GM18907 (cell line): ENCODE data around the gene AKT3.
A peak's percentile ranks its signal among the peaks of the same experiment; 100 is the strongest.
"Not testable (repeated sequence)": the region's sequence is repeated elsewhere in the genome, so short reads cannot be mapped to it uniquely, and the experiment has no call there.

Source experiments
- ATAC-seq: cut with Tn5 transposase; IDR thresholded peaks from one replicate; pipeline ENCODE4 v1.9.1; 2021; ENCODE audit warnings: mild to moderate bottlenecking, moderate library complexity; ENCODE audit not compliant: unreplicated experiment

AKT3 gene

DNA sequence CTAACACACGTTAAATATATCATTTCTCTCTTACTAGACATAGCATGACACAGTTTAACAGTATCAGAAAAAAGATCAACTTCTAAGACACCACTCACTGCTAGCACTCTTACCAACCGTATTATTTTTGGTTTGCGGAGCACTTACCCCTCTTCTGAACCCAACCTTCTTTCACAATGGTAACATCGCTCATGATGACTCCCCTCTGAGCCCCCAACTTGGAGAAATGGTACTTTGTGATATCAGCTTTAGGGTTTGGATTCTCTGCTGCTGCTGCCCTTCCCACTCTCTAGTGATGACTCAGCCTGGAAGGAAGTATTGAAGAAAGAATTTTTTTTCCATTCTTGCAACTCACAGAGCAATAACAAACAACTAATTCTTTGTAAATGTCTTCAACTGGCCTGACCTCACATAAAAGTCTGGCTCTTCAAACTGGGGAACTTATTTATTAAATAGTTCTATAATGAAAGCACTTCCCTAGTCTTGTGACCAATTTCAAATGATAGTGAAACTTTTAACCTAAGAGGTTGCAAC, 7.0 kb downstream of the AKT3 start:
- ATAC-seq, result no peak

DNA sequence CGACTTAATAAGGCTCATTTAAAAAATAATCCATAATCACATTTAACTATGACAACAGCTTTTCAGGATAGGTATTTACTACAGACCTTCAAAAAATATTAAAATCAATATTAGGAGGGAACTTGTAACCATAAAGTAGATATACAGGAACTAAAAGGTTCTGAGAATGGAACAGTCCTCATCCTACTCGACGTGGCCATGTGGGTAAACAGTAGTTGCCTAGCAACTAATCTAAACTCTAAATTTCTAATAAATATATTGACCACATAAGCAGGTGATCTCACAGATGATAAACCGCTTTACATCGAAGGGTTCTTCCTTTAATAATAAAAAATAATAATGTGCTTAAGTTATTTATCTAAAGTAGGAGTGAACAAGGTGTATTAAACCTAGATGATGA, 7.9 kb downstream of the AKT3 start:
- ATAC-seq, result no peak

DNA sequence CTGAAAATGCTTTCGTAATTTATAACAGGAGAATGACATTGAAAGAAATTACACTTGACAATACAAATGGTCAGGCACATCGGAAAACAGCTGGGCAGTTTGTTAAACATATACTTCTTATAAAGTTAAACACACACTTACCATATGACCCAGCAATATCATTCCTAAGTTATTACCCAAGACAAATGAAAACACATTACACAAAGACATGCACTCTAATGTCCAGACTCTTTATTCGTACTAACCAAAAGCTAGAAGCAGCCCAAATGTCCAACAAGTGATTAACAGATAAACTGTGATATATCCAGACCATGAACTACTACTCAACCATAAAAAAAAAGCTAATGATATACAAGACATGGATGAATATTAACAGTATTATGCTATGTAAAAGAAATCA, 8.5 kb downstream of the AKT3 start:
- no peak for ATAC-seq

DNA sequence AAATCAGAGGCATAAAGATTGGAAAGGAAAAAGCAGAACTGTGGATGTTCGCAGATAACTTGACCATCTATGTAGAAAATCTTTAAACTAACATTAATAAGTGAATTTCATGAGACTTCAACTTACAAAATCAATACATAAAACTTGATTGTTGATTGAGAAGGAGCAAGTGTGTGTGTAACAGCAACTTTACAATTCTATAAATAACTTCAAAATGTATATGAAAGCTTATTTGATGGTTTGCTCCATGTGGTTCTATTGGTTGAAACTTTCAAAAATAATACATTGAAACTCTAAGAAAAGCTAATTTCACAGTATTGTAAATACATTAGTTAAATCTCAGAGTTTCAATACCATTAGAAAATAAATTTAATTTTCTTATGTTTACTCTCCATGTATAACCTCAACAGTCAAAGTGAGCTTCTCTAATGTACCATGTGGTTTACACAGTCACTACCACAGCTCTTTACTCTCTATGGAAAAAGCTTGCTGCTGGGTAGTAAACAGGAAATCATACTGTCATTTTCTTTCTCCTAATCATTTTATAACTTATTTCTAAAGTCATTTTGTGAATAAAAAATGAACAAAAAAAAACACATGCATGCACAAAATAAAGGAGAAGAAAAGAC, 12.0 kb downstream of the AKT3 start:
- ATAC-seq, result peak; percentile 89

GRCh38 chr1:243834130-243834529, 15.9 kb downstream of the AKT3 start:
- ATAC-seq, result no peak

GRCh38 chr1:243831463-243831862, 18.6 kb downstream of the AKT3 start:
- ATAC-seq, result no peak

DNA sequence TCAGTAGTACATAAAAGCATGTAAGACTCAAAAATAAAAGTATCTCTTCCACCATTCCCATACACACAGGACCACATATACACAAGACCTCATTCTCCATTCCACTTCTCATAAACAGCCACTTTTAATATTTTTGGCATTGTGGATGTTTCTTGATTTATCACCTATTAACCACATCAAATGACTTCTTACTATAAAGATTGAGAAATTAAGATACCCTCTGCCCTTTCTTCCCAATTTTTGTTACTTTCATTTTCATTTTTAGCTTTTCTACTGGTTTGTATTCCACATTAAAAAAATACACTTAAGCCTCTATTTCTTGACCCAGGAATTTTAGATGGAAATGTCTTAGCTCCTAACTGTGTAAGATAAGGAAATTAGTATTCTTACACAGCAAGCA, 22.8 kb downstream of the AKT3 start:
- ATAC-seq, result no peak

DNA sequence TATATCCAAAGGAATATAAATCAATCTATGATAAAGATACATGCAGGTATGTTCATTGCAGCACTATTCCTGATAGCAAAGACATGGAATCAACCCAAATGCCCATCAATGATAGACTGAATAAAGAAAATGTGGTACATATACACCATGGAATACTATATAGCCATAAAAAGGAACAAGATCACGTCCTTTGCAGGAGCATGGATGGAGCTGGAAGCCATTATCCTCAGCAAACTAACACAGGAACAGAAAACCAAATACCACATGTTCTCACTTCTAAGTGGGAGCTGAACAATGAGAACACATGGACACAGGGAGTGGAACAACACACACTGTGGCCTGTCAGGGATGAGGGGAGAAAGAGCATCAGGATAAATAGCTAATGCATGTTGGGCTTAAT, 25.1 kb downstream of the AKT3 start:
- not testable (repeated sequence) for ATAC-seq

DNA sequence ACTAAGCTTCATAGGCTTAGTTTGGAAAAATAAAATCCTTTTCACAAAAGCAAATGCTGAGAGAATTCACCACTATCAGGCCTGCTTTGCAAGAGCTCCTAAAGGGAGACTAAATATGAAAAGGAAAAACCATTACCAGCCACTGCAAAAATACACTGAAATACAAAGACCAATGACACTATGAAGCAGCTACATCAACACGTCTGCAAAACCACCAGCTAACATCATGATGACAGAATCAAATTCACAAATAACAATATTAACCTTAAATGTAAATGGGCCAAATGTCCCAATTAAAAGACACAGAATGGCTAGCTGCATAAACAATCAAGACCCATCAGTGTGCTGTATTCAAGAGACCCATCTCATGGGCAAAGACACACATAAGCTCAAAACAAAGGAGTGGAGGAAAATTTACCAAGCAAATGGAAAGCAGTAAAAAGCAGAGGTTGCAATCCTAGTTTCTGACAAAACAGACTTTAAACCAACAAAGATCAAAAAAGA, 28.8 kb downstream of the AKT3 start:
- no peak for ATAC-seq

DNA sequence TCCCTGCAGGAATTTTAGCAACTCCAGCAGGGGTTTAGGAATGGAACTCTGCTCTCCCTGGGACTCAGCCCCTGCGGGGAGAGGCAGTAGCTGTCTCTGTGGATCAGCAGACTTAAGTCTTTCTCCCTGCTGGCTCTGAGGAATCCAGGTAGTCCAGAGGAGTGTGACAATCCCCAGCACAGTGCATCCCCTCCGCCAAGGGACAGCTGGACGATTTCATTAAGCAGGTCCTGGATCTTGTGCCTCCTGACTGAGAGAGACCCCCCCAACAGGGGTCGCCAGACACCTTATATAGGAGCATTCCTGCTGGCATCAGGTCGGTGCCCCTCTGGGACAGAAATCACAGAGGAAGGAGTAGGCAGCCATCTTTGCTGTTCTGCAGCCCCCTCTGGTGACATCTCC, 30.6 kb downstream of the AKT3 start:
- no peak for ATAC-seq

DNA sequence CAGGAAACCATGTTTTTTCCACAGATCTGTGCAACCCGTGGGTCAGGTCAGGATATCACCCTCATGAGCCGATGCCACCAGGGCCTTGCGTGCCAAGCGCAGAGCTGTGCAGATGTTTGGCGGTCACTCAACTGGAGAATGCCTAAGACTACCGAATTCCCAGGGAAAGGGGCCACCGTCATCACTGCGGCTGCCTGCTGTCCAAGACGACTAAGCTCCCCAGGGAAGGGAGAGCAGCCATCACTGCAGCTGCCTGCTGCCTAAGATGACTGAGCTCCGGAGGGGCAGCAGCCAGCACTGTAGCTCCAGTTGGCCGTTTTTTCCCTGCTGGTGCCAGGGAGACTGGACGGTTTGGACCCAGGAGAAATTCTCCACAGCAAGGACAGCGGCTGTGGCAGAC, 31.1 kb downstream of the AKT3 start:
- ATAC-seq, result no peak

- no peak for ATAC-seq
Observed at GRCh38 chr1:243814718-243815117, 35.3 kb downstream of the AKT3 start.

DNA sequence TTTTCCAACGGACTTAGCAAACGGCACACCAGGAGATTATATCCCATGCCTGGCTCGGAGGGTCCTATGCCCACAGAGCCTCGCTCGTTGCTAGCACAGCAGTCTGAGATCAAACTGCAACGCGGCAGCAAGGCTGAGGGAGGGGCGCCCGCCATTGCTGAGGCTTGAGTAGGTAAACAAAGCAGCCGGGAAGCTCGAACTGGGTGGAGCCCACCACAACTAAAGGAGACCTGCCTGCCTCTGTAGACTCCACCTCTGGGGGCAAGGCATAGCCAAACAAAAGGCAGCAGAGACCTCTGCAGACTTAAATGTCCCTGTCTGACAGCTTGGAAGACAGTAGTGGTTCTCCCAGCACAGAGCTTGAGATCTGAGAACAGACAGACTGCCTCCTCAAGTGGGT, 42.7 kb downstream of the AKT3 start:
- not testable (repeated sequence) for ATAC-seq

DNA sequence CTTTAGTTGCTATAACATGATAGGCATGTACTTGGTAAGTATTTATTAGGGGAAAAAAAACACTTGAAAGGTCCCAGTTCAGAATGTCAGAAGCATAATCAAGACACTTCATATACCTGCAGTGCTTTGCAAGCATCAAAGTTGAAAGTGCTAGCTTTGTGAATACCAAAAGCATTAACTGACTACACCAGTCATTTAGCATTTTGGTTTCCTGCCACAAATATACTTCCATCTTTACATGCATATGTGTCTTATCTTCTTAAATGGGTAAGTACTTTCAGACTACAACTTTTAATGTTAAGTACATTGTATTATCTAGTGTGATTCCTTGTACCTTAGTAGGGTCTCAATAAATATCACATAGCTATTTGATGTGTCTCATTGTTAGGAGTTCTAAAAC, 43.7 kb downstream of the AKT3 start:
- no peak for ATAC-seq

GRCh38 chr1:243802736-243803135, 47.3 kb downstream of the AKT3 start:
- no peak for ATAC-seq

DNA sequence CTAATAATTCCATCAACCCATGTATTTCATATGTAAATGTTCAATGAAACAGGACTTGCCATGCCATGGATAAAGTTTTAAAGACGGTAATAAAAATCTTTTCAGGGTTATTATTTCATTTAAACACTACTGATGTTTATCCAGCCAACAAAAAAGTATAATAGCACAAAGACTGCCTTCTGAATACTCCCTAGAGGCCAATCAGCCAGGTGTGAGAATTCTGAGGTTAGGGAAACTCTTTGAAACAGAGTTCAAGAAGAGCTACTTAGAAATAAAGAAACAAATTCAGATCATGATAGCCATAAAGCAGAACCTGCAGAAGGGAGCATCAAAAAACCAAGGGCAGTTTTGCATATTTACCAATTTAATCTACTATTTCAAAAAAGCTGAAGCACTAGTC, 48.7 kb downstream of the AKT3 start:
- no peak for ATAC-seq

- ATAC-seq, result no peak
Observed at GRCh38 chr1:243799908-243800307, 50.1 kb downstream of the AKT3 start.

DNA sequence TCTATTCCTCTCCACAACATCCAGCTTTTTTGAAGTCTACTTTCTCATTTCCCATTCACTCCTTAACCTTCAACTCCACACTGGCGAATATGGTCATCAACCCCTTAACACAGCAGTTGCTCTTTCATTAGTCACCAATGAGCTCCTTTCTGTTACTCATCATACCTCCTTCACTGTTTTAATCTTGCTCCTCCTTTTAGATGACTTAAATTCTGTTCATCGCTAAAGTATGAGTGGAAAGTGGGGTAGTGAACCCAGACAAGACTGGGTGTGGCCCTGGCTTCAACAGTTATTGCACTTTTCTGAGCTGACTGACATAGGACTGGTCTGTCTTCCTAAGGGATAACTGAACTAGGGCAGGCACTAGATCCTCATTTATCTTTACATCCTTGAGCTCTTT, 51.3 kb downstream of the AKT3 start:
- no peak for ATAC-seq

DNA sequence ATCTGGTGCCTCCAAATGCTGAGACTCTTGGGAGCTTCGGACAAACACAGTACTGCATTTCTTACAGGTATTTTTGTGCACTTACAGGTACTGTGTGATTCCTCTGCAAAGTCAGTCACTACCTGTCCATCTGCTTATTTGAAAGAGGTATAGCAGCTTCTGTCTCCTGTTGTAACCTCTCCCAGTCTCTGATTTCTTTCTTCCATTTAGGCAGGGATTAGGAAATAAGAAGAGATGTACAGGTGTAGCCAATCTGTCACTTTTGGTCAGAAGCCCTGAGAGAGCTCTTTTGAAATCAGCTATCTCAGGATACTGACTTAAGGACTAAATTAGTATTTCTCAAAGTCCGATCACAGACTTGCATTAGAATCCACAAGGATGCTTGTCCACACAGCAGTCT, 54.0 kb downstream of the AKT3 start:
- ATAC-seq, result no peak

- ATAC-seq, result no peak
Observed at GRCh38 chr1:243793298-243793697, 56.7 kb downstream of the AKT3 start.

DNA sequence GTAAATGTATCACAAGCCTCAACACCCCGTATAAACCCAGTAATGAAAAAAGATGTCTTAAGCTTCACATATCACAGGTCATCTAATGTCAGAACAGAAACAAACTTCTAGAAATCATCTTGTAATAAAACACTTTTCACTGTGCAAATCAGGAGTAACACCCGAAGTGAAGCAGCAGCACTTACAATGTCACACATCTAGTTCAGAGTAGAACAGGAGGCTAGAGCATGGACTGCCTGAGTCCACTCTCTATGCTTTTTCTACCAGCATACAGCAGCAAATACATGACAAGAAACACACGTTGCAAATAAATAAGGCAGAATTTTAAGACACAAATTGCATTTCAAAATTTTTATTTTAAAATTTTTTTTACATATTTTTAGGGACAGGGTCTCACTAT, 57.2 kb downstream of the AKT3 start:
- ATAC-seq, result no peak

DNA sequence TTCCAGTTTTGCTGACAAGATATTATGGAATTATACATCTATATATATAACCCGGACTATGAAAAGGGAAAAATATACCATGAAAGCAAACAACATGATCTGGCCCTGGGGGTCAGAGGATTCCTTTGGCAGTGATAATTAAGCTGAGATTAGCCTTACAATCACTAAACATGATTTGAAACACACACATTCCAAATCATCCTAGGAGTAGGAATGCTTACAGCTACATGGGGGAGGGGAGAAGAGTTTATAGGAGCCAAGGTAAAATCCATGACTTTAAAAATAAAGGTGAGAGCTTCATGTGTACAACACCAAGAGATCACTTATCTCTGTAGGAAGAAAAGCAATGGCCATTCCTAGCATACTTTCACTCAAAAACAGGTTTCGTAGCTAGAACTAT, 57.6 kb downstream of the AKT3 start:
- ATAC-seq, result no peak
